SHP77 (cell line): ENCODE data around the gene CNKSR2.

ENCODE experiments used
- DNase-seq, 2 experiments: peaks; one replicate each; lab custom pipeline; 2025; lab: John Stamatoyannopoulos, UW

CNKSR2 gene

GRCh38 chrX:21612154-21612553 is 237.9 kb downstream of the CNKSR2 start:
- no peak for DNase-seq

DNA sequence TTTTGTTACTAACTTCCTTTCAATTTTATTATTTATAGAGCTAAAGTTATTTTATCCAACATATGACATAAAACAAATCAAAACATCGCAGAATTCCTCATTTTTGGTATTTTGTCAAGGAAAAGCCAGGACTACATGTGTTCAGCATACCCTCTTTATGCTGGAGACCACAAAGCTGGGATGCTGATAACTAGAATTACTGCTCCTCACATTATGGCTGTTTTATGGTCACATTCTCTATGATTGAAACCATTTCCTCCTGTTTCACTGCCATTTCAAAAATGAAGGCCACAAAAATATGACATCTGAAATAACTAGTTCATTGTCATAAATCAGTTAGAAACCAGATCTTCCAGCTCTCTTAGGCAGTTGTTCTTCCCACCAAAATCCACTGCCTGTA is 242.2 kb downstream of the CNKSR2 start:
- no peak for DNase-seq

DNA sequence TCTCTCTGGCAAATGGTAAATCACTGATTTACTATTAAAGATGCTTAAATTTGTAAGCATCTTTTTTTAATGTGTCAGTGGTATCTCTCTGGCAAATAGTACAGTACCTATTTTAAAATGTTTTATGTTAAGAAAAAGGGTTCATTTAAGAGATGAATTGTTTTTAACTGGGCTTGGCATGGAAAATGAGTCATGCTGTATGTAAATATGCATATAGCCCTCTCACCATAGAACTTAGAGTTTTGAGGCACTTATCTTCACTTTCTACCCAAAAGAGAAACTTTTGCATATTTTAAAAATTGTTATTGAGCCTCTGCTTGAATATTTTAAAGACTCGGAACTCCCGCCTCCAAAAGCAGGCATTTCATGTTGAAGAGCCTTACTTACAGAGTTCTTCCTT is 246.0 kb downstream of the CNKSR2 start:
- no peak for DNase-seq

DNA sequence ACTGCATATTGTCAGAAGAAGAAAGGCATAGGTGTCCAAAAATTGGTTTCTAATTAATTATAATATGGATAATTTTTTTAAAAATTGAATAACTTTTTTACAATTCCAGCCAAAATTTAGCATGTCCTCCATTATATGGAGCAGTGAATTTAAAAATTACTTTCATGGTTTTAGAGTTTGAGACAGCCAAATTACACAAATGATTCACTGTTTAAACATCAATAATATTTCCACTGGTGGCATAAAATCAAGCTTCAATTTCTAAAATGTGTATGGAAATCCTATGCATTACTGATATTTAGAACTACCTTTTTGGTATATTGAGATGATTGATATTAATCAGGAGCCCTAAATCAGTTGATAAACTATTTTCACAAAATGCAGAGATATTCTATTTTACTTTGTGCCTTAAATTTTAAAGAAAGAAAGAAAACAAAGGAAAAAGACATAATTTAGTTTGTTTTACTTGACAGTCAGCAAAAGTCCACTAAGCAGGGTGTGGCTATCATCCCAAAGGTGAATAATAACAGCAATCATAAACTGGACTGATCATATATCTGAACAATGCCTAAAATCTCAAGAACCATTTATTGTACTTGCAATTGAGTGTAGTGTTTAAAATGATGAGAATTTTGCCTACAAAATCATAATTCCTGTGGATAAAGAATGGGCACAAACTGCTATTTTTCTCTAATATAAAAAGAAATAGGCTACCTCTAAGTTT is 249.7 kb downstream of the CNKSR2 start:
- DNase-seq: no peak

DNA sequence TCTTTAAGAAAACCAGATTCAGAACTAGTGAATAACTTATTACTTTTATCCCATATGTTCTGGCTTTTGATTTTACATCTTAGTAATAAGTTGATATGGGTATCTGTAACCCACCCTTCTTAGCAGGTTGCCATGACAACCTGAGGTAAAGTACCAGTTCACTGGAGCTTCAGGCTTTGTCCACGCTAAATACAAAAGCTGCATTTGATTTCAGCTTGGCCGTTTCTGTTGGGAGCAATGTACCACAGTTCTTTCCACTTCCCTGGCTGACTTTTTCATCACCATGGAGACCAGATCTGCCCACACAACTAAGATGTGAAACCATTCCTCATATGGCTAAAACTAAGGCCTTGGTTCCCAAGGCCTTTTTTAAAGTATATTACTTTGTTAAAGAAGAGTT is 257.8 kb downstream of the CNKSR2 start:
- no peak for DNase-seq

- no peak for DNase-seq
Measured at GRCh38 chrX:21638311-21638710, 264.1 kb downstream of the CNKSR2 start.

GRCh38 chrX:21639775-21640174 is 265.6 kb downstream of the CNKSR2 start:
- DNase-seq: no peak

DNA sequence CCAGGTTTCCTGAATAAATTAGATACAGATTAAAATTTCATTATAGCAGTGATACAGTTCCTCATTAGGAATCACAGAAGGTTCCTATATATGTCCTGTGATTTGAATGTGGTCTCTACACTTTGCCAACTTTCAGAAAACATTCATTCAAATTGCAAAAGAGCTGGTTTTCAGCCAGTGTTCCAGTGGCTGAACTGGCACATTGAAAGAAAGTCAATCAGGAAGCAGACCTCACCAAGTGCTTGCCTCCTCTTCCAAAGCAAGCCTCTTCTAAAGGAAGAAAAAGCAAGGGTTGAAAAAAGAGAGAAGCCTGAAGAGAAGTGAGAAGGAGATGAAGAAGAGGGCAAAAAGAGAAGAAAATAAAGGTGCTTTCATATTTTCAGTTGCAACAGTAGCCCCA is 271.2 kb downstream of the CNKSR2 start:
- DNase-seq: no peak

- no peak for DNase-seq
Measured at GRCh38 chrX:21645886-21646285, 271.7 kb downstream of the CNKSR2 start.

DNA sequence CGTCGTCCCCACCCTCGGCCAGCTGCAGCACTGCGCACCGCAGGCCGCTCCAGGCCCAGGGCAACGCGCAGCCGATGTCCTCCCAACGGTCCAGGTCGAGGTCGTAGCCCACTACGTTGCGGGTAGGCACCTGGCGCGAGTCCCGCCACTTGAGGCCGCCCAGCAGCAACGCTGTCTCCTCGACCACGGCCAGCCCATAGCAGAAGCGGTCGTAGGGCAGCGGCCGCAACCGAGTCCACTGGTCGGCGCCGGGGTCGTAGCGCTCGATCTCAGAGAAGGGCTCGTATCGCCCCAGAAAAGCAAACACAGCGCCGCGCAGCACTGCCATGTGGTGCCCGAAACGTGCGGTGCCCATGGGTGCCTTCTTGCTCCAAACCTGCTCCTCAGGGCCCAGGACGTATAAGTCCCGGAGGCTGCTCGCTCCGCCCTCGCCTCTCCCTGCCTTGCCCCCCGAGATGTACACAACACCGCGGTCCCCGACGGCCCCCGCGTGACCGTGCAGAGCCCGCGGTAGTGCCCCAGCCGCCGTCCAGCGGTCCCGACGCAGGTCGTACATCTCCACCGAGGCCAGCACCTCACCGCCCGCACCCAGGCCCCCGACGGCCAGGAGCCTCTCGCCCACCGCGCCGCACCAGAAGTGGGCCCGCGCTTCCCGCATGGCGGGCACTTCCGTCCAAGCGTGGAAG is 281.8 kb downstream of the CNKSR2 start:
- DNase-seq: no peak

DNA sequence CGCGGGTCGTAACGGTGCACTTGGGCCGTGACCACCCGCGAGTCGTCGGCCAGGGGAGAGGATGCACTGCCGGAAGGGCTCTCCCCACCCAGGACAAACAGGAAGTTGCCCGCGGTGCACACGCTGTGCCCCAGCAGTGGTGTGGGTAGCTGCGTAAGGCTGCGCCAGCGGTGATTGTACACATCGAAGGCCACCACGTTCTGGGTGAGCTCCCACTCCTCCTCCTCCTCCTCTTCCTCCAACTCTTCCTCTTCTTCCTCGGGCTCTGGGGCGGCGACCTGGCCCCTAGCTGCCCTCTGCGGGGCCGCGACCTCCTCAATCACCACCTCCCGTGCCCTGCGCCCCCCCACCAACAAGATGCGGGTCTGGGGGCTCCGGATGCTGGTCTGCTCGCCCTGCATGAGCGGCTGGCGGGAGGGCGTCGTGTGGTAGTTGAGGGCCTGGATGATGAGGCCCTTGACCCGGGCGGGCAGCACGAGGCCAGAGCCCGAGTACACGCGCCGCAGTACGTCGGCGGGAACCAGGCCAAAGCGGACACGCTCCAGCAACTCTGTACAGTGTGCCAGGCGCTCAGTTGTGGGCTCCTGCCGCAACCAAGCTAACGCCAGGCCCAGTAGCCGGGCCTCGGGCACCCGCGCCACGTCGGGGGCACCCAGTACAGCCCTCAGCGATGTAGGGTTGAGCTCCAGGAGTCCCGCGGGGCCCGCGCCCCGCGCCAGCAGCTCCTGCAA is 282.5 kb downstream of the CNKSR2 start:
- no peak for DNase-seq

DNA sequence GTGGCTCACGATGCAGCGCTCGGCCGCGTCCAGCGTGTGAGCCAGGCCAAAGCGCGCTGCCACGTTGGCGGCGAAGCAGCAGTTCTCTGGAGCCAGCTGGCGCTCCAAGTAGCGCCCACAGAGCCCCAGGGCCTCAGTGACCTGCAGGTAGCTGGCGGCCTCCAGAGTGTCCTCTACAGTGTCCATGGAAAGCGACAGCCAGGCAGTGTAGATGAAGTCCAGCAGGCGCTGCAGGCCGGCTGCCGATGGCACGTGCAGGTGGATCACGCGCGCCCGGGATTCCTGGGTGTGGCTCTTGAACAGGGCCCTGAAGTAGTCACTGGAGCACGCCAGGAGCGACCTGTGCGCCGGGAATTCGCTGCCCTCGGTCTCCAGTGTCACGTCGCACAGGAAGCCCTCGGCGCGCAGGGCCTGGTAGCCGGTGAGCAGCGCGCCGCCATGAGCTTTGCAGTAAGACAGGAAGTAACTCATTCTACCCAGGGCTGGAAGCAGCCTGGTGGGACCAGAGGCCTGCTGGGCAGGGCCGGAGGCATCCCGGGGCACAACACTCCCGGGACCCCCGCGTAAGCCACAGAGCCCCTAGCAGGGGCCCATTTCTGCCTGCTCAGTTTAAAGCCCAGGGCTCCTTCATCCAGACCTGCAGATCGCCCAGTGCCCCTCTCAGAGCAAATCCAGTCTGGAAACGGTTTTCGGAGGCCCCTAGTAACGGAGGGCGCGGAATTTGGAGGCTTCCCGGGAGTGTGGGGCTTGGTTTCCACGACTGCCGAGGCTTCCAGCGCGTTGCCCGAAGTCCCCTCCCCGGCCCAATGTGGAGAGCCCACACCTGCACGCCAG is 283.3 kb downstream of the CNKSR2 start:
- no peak for DNase-seq

DNA sequence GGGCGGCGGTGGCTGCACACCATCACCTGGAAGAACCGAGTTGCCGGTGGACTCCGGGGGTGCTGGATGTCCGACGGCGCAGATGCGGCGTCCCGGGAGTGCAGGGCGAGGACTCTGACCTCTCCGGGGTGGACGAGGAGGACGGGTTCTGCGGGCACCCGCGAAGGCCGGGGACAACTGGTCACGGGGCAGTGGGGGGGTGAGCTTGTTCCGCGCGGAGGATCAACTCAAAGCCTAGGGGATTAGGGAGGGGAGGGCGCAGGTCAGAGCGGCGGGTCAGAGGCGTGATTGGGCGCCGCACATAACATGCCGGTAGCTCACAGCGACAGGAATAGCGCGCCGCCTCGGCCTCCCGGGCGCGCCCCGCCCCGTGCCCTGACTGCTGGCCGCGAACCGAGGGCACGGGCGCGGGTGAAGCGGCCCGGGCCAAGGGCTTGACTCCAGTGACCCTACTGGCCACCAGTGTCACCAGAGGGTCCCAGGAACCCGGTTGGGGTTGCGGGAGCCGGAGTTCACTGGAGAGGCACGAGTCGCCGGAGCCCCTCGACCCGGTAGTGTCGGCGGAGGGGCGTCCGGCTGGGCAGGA is 284.0 kb downstream of the CNKSR2 start, which contains the start of gene KLHL34:
KLHL34 (minus strand) TSS at position 179 of the 586 bp plus-strand sequence. CDS start 542 bp downstream, outside the sequence.
- DNase-seq: no peak

- DNase-seq: no peak
Measured at GRCh38 chrX:21658746-21659145, 284.5 kb downstream of the CNKSR2 start.

DNA sequence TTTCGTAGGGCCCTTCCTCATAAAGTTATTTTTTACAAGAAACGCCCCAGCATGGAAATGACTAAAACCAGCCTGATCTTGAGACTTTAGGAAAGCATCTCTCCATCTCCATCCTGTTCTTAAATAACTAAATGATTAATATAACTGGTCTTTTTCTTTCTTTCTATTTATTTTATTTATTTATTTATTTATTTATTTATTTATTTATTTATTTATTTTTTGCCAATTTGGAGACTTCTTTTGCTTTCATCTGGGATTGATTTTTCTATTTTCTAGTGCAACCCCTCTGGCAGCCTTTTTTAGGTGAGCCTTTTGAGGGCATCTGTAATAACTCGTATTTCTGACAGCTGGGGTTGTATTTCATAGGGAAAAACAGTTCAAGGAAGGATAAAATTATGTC is 285.1 kb downstream of the CNKSR2 start:
- no peak for DNase-seq

DNA sequence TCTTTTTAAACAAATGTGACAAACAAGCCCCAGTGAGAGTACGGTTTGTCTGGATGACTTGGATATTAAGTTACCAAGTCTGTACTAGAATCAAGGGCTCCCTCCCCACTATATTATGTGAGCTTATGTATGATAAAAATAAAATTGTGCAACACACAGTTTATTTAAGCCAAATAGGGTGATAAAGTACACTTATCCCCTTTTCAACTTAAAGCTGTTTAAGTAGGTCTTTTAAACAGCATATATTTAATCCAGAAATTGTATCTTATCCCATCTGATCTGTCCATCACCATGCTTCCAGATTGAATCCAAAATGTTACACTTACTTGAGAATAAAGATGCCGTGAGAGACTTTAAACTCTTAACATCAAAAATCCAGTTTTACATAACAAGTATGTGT is 285.9 kb downstream of the CNKSR2 start:
- DNase-seq: no peak

DNA sequence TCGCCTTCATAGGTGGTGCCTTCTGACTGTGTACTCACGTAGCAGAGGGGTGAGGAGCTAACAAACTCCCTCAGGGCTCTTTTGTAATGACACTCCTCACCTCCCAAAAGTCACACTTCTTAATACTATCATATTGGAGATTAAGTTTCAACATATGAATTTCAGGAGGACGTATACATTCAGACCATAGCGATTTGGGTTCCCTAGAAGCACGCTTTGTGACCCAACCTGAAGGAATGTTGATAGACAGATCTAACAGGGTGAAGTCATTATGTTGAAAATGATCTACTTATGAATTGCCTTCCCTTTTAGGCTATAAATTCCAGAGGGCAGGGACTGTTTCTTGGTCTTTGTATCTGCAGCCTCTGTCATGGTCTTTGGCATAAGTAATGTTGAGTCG is 287.1 kb downstream of the CNKSR2 start:
- no peak for DNase-seq

DNA sequence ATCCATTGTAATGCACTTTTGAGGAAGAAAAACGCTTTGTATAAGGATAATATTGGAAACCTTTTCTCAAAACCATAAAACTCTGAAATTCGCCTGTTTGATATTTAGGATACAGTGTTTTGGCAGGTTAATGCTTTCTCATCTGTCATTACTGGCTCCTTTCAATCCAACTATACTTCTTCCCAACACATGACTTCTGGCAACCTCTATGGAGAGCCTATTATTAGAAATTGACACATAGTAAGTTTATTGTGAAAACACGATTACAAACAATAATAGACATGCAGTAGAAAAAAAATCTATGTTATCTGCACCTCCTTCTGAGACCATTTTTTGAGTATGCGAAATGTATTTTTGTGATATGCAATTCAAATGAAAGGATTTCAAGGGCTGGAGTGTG is 288.5 kb downstream of the CNKSR2 start:
- DNase-seq: no peak

DNA sequence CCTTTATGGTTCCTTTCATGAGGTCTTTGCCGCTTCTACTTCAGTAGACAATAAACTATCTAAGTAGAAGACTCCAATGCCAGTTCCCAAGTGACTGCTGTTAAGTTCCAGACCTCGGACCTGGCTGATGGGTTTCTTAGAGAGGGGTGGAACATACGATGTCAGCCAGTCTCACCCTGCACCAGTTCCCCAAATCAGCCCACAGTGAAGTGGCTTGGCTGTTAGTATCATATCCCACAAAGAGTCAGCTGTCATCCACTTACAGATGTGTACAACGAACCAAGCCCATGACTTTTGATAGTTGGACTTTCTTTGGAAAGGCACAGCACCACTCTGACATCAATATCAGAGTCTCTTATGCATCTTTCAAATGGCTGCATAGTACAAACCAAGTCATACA is 292.0 kb downstream of the CNKSR2 start:
- no peak for DNase-seq

DNA sequence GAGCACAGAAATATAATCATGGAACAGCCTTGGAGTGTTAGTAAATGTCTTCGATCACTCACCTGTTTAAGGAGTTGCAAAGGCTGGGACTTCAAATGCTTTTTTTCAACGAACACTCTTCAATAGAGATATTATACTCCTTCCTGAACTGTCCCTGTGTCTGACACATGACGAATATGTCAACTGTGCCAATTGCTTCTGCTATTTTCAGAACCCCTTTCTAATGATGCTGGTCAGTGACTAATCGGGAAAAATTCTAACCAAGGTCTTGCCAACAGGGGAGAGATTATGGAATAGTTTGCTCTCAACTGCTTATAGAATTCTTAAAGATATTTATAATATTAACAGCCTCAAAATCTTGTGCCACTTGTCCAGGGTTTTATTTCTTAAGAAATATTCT is 292.5 kb downstream of the CNKSR2 start:
- no peak for DNase-seq

- DNase-seq: no peak
Measured at GRCh38 chrX:21674430-21675186, 300.4 kb downstream of the CNKSR2 start.
